ENCODE results near the gene SORCS2.

SORCS2 gene

GRCh38 chr4:7783541-7783940 is 591.2 kb downstream of the SORCS2 start:
- FAIRE-seq = no peak
- DNase-seq (ENCODE audit: insufficient read length, low spot score) = no peak

- DNase-seq (ENCODE audit: insufficient read length, low spot score) (no peak), FAIRE-seq (no peak)
These were observed 592.0 kb downstream of the SORCS2 start for GRCh38 chr4:7784131-7784870.

GRCh38 chr4:7785017-7785416 is 592.7 kb downstream of the SORCS2 start:
- no peak for DNase-seq (ENCODE audit: insufficient read length, low spot score)
- no peak for FAIRE-seq

- no peak for DNase-seq (ENCODE audit: insufficient read length, low spot score)
- FAIRE-seq = no peak
These were observed 593.7 kb downstream of the SORCS2 start for GRCh38 chr4:7786040-7786439.

GRCh38 chr4:7786517-7786916 is 594.2 kb downstream of the SORCS2 start:
- no peak for DNase-seq (ENCODE audit: insufficient read length, low spot score)
- no peak for FAIRE-seq

- no peak for FAIRE-seq
- DNase-seq (ENCODE audit: insufficient read length, low spot score) = no peak
These were observed 594.7 kb downstream of the SORCS2 start for GRCh38 chr4:7787067-7787466.

GRCh38 chr4:7787681-7788141 is 595.4 kb downstream of the SORCS2 start:
- FAIRE-seq (no peak), DNase-seq (ENCODE audit: insufficient read length, low spot score) (no peak)

GRCh38 chr4:7788193-7788592 is 595.9 kb downstream of the SORCS2 start:
- no peak for DNase-seq (ENCODE audit: insufficient read length, low spot score)
- FAIRE-seq = no peak

GRCh38 chr4:7788694-7789425 is 596.5 kb downstream of the SORCS2 start:
- DNase-seq (ENCODE audit: insufficient read length, low spot score) (no peak), FAIRE-seq (no peak)

- FAIRE-seq (no peak), DNase-seq (ENCODE audit: insufficient read length, low spot score) (no peak)
These were observed 597.7 kb downstream of the SORCS2 start for GRCh38 chr4:7790023-7790422.

GRCh38 chr4:7790999-7791398 is 598.7 kb downstream of the SORCS2 start:
- DNase-seq (ENCODE audit: insufficient read length, low spot score) (no peak), FAIRE-seq (no peak)
